ENCODE data around the gene TMEM80.

Gene TMEM80

DNA sequence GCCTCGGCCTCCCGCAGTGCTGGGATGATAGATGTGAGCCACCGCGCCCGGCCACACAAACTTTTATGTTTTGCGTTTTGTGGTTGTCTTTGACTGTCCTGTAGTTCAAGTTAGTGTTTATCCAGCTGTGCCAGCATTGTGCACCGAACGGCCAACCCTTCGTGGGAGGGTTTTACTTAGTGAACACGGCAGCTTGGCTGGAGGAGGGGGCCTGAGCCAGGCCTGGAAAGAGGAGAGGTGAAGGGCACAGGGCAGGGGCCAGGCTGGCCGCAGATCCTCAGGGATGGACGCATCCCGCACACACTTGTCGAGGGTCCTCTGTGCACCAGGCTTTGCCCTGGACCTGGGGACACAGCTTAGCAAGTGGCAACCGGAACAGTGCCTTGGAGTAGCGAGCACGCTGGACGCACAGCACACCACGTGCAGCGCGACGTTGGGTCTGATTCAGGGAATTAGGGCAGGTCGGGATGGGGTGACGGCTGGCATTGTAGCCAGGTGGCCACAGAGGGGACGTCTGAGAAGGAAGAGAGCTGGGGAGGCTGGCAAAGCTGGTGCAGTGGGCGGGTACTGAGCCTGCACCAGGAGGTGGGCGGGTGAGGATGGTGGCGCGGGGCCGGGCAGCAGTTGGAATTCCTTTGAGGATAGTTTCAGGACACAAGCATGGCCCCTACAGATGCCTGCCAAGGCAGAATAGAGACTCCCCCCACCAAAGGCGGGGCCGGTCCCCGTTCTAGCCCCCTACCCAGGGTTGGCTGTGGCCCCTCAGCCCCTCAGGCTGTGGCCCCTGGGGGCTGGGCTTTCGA lies 23.8 kb downstream of the TMEM80 start:
- H3K4me3 ChIP-seq (ENCODE audit: low read depth, low read length): no peak overlapping the region
- no peak for DNase-seq (ENCODE audit: low read depth)

DNA sequence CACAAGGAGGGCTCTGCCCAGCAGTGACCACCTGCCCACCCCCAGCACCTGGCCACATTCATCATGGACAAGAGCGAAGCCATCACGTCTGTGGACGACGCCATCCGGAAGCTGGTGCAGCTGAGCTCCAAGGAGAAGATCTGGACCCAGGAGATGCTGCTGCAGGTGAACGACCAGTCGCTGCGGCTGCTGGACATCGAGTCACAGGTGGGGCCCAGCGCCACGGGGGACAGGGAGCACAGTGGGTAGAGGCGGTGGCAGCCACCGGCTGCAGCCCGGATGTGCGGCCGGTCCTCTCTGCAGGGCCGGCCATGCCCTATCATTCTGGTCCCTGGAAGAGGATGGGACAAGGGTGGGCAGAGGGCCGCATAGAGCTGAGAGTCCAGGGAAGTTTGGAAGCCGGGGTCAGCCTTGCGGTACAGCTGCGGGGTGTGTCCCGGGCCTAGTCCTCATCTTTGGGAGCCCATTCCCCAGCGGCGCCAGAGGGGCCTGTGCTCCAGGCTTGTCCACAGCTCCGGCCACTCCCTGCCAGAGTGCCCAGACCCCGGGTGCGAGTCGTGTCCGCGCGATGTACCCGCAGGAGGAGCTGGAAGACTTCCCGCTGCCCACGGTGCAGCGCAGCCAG lies 24.5 kb downstream of the TMEM80 start:
- DNase-seq (ENCODE audit: low read depth): no peak
- no peak overlapping the region for H3K4me3 ChIP-seq (ENCODE audit: low read depth, low read length)

DNA sequence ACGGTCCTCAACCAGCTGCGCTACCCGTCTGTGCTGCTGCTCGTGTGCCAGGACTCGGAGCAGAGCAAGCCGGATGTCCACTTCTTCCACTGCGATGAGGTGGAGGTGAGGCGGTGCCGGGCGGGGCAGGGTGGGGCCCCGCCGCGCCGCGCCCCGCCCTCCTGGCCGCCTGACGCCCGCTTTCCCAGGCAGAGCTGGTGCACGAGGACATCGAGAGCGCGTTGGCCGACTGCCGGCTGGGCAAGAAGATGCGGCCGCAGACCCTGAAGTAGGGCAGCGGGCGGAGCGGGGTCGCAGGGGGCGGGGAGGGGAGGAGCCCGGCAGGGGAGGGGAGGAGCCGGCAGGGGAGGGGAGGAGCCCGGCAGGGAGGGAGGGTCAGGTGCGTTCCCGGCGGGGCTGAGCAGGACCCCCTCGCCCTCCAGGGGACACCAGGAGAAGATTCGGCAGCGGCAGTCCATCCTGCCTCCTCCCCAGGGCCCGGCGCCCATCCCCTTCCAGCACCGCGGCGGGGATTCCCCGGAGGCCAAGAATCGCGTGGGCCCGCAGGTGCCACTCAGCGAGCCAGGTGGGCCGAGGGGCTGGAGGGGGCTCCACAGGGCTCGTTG lies 25.1 kb downstream of the TMEM80 start:
- DNase-seq (ENCODE audit: low read depth): no peak
- no peak overlapping the region for H3K4me3 ChIP-seq (ENCODE audit: low read depth, low read length)

DNA sequence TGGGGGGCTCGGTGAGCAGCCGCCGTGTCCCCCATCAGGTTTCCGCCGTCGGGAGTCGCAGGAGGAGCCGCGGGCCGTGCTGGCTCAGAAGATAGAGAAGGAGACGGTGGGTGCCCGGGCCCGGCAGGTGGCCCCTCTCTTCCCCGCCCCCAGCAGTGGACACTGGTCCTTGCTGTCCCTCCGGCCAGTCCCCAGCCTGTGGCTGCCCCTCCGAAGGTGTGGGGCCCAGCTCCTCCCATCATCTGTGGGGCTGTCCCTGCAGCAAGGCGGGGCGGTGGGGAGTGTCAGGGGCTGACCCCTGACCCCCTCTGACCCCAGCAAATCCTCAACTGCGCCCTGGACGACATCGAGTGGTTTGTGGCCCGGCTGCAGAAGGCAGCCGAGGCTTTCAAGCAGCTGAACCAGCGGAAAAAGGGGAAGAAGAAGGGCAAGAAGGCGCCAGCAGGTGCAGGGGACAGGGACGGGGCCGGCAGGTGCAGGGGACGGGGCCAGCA lies 25.7 kb downstream of the TMEM80 start:
- DNase-seq (ENCODE audit: low read depth): no peak
- H3K4me3 ChIP-seq (ENCODE audit: low read depth, low read length): no peak overlapping the region

DNA sequence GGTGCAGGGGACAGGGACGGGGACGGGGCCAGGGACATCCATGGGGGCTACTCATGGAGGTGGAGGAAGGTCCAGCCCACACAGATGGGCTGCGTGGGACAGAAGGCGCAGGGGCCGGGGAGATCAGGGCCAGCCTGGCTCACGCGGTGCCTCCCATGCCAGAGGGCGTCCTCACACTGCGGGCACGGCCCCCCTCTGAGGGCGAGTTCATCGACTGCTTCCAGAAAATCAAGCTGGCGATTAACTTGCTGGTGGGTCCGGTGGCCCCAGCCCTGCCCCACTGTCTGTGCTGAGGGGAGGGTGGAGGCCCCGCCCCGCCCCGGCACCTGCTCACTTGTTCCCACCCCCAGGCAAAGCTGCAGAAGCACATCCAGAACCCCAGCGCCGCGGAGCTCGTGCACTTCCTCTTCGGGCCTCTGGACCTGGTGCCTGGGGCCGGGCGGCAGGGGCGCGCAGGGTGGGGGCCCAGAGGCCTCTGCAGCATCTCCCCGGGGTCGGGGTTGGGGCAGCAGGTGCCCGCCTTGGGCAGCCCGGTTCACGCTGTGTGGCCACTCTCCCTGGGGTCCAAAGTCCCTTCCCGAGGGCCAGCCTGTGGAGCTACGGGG lies 26.2 kb downstream of the TMEM80 start:
- no peak for DNase-seq (ENCODE audit: low read depth)
- H3K4me3 ChIP-seq (ENCODE audit: low read depth, low read length): no peak overlapping the region

DNA sequence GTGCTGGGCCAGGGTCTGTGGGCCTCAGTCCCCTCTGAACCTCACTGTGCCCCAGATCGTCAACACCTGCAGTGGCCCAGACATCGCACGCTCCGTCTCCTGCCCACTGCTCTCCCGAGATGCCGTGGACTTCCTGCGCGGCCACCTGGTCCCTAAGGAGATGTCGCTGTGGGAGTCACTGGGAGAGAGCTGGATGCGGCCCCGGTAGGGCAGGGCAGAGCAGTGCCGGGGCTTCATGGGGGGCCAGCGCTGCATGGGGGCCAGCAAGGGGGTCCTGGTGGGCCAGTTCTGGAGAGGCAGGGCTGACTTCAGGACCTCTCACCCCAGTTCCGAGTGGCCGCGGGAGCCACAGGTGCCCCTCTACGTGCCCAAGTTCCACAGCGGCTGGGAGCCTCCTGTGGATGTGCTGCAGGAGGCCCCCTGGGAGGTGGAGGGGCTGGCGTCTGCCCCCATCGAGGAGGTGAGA lies 26.8 kb downstream of the TMEM80 start:
- H3K4me3 ChIP-seq (ENCODE audit: low read depth, low read length): no peak overlapping the region
- DNase-seq (ENCODE audit: low read depth): no peak

DNA sequence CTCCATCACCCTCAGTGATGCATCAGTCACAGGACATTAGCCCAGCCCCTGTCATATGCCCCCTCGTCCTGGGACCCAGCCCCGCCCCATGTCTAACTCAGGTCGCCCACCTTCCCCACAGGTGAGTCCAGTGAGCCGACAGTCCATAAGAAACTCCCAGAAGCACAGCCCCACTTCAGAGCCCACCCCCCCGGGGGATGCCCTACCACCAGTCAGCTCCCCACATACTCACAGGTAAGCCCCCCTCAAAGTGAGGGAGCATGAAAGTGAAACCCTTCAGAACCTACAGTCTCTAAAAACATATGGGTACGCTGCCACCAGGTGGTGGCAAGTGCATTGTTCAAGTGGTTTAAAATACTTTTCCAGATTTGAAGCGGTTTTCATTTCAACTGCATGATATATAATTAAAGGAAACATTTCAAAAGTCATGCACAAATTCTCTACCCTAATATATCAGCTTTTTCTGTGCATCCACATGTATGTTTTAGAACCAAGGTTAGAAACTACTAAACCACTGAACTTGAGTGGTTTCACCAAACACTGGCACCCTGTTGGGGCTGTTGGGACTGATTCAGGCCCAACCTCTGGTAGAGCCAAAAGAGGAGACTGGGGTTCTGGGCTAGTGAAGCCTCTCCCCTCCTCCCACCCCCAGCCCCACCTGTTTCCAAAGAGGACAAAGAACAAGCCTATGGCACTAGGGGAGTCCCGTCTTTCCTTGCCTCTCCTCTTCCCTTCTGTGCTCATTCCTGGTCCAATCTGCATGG lies 27.7 kb downstream of the TMEM80 start:
- no peak overlapping the region for H3K4me3 ChIP-seq (ENCODE audit: low read depth, low read length)
- DNase-seq (ENCODE audit: low read depth): no peak

DNA sequence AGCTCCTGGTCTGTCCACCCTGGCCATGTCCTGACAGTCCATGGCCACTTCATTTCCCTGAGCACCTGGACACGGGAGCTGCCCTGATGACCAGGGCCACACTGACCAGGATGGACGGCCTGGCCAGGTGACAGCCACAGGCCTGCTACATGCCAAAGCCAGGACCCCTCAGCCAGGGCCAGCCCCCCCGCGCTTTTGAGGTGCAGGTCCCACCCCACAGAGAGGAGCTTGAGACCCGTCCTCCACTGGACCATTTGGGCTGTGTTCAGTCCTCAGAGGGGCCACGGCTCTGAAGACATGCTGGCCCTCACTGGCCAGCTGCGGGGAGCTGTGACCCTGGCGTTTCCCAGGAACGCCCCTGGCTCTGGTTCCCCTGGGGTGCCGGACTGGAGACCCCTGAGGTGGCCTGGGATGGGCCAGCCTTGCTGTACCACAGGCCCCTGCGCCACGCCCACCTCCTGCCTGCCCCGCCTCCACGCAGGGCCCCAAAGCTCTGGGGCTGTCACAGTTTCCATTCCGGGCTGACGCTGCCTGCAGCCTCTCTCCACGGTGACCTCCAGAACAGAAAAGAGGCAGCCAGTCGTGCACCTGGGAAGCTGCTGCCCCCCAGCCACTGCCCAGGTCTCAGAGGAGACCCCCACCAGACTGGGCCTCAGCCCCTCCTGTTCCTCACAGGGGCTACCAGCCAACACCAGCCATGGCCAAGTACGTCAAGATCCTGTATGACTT lies 28.6 kb downstream of the TMEM80 start:
- H3K4me3 ChIP-seq (ENCODE audit: low read depth, low read length): no peak overlapping the region
- DNase-seq (ENCODE audit: low read depth): no peak

DNA sequence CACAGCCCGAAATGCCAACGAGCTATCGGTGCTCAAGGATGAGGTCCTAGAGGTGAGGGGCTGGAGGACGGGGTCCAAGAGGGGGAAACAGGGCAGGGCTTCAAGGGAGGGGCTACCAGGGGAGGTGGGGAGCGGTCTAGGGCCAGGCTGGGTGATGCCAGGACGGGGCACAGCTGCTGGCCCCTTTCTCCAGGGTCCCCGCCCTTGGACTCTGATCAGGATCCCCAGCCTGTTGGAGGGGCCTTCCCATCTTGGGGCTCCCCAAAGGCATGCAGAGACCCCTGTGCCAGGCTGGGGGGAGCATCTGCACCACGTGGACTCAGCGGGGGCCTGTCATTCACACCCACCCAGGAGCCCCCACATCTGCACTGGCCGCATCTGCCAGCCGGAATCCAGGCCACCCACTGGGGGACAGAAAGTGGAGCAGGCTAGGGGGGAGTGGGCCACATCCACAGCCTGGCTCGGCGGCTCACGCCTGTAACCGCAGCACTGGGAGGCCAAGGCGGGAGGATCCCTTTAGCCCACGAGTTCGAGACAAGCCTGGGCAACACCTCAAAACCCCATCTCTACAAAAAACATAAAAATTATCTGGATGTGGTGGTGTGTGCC lies 29.3 kb downstream of the TMEM80 start:
- DNase-seq (ENCODE audit: low read depth): no peak
- H3K4me3 ChIP-seq (ENCODE audit: low read depth, low read length): no peak overlapping the region

DNA sequence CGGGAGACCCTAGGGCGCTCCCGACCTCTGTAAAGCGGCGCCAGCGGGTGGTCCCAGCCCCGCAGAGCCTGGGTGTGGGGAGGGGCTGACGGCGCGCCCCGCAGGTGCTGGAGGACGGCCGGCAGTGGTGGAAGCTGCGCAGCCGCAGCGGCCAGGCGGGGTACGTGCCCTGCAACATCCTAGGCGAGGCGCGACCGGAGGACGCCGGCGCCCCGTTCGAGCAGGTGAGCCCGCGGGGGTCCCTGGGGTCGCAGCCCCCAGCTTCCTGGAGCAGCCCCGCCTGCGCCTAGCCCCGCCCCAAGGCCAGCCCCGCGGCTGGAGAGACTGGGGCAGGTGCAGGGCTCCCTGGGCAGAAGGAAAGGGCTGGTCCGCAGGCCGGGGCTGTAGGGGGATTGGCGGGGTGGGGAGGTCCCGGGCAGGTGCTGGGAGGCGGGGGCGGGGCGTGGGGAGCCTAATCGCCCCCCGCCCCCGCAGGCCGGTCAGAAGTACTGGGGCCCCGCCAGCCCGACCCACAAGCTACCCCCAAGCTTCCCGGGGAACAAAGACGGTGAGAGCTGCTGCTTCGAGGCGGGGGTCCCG lies 30.1 kb downstream of the TMEM80 start:
- no peak overlapping the region for H3K4me3 ChIP-seq (ENCODE audit: low read depth, low read length)
- DNase-seq (ENCODE audit: low read depth): no peak

DNA sequence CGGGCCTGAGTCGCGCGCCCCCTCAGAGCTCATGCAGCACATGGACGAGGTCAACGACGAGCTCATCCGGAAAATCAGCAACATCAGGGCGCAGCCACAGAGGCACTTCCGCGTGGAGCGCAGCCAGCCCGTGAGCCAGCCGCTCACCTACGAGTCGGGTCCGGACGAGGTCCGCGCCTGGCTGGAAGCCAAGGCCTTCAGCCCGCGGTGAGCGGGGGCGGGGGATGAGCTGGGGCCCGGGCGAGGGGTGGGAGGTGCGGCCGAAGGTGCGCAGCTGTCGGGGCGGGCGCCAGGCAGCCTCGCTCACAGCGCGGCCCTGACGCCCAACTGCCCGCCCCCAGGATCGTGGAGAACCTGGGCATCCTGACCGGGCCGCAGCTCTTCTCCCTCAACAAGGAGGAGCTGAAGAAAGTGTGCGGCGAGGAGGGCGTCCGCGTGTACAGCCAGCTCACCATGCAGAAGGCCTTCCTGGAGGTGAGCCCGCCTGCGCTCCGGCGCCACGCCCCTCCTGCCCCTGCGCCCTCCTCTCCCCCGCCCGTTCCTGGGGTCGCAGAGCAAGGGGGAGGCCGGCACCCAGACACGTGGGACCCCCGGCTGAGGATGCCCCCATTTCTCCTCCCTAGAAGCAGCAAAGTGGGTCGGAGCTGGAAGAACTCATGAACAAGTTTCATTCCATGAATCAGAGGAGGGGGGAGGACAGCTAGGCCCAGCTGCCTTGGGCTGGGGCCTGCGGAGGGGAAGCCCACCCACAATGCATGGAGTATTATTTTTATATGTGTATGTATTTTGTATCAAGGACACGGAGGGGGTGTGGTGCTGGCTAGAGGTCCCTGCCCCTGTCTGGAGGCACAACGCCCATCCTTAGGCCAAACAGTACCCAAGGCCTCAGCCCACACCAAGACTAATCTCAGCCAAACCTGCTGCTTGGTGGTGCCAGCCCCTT lies 30.9 kb downstream of the TMEM80 start:
- DNase-seq (ENCODE audit: low read depth): no peak
- H3K4me3 ChIP-seq (ENCODE audit: low read depth, low read length): peak overlapping the region; percentile 0

DNA sequence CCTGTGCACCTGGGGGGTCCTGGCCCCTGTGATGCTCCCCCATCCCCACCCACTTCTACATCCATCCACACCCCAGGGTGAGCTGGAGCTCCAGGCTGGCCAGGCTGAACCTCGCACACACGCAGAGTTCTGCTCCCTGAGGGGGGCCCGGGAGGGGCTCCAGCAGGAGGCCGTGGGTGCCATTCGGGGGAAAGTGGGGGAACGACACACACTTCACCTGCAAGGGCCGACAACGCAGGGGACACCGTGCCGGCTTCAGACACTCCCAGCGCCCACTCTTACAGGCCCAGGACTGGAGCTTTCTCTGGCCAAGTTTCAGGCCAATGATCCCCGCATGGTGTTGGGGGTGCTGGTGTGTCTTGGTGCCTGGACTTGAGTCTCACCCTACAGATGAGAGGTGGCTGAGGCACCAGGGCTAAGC lies 31.7 kb downstream of the TMEM80 start:
- no peak overlapping the region for H3K4me3 ChIP-seq (ENCODE audit: low read depth, low read length)
- DNase-seq (ENCODE audit: low read depth): no peak

DNA sequence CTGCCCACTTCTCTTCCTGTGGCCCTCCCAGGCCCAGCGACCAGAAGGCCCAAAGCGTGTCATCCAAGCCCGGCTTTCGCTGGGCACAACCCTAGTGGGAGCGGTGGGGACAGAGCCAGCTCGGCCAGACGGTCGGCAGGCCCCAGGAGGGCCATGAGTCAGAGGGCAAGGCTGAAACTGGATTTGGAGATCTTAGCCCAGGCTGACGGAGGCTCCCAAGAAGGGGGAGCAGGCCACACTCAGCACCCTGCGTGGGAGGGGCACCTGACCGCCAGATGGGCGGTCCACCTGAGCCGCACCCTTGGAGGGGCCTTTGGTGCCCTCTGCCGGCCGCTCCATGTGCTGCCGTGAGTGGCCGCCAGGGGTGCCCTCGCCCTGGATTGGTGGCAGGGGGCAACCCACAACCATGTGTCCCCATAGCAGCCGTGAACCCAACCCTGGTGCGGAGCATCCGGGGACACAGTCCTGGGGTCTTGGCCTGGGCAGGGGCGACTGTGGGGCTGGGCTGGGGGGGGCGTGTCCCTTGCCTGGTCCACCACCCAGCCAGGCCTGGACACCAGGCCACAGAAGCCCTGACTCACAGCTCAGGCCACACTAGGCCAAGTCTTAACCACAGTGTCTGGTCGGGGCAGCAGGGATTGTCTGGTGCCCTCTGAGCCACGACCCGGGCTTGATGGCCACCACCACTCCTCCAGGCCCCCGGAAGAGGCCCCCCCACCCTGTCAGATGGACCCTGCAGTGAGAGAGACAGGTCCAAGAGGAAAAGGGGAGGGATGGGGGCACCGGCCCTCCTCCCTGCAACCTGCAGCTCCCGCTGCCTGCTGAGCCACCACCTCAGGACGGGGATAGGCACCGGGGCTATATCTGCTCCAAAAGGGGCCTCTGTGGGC lies 32.5 kb downstream of the TMEM80 start:
- H3K4me3 ChIP-seq (ENCODE audit: low read depth, low read length): no peak overlapping the region
- no peak for DNase-seq (ENCODE audit: low read depth)

DNA sequence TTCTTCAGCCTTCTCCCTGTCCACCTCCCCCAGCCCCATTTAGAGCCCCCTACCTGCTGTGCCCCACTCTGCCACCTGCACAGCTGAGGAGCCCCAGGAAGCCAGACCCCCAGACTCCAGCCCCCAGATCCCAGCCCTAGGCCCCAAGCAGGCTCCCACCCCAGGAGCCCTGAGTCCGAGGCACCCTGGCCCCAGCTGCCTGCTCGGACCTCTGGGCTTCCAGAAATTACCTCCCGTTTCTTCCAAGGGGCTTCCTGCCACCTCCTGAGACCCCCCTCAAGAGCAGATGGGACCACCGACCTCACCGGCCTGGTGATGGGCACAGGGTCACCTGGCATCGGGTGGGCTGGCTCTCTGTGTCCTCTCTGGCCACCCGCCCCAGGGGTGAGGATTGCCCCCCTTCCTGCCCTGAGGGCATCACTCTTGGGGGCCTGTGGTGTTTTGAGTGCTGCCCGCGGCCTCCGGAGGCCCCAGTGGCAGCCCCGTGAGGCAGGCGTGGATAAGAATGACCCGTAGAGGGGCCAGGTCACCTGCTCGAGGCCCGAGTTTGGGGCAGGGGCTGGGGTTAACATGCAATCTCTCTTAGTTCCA lies 33.4 kb downstream of the TMEM80 start:
- H3K4me3 ChIP-seq (ENCODE audit: low read depth, low read length): no peak overlapping the region
- no peak for DNase-seq (ENCODE audit: low read depth)

DNA sequence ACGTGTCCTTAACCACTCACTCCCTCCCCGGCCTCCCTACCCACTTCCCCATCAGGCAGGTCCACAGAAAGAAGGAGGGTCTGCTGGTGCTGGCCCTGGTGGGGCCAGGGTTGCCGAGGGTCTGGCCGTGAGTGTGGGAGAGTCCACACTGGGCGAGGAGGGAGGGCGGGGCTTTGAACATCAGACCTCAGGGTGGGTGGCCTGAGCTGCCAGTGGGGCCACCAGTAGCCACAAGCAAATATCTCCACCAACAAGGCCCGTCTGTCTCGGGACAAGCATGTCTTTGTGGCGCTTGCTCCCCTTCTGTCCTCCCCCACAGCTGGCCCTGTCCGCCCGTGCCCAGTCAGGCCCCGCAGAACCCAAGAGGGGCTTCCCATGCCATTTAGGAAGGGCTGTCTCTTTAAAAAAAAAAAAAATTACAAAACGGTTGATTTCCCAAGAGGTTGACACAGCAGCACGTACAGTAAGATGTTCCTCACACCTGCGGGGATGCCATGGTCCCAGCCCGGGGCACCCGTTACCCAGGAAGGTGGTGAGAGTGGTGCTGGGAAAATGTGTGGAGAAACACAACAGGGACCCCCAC lies 34.0 kb downstream of the TMEM80 start:
- H3K4me3 ChIP-seq (ENCODE audit: low read depth, low read length): no peak overlapping the region

More for the DNA sequence above, 34.0 kb downstream of the TMEM80 start:
- no peak for DNase-seq (ENCODE audit: low read depth)
